Prostate gland (tissue), 2 donors: ENCODE measurements around the gene PDIA4. TPM values are rescaled to one million over a fixed set of nuclear protein-coding genes. Genes with fewer than 3 reads are reported as not detected.

ENCODE experiments used
- DNase-seq: peaks from one replicate; pipeline ENCODE4 v3.0.0-alpha.2; 2019; ENCODE audit warnings: low spot score
- H3K27ac ChIP-seq, 2 donors: fragments of 200-600 bp; sonication (generic); 2 replicates each; pipeline ENCODE4 v1.5.1; 2017 to 2019
- H3K27me3 ChIP-seq: fragments of 200-600 bp; sonication (generic); replicated peaks from 2 replicates; pipeline ENCODE4 v1.5.1; 2019; ENCODE audit not compliant: insufficient read depth
- H3K36me3 ChIP-seq, 2 donors: fragments of 200-600 bp; sonication (generic); 1 replicate in 1 of 2; 2 replicates in 1 of 2; pipeline versions ENCODE4 v1.5.1 to v1.8.1; 2017 to 2019
- H3K4me1 ChIP-seq: fragments of 200-600 bp; sonication (generic); replicated peaks from 2 replicates; pipeline ENCODE4 v1.5.1; 2019
- H3K4me3 ChIP-seq, 2 donors: fragments of 200-600 bp; sonication (generic); 2 replicates each; pipeline ENCODE4 v1.5.1; 2017 to 2019
- H3K9me3 ChIP-seq: fragments of 200-600 bp; sonication (generic); 2 replicates; pipeline ENCODE4 v1.5.1; 2017
- POLR2A ChIP-seq: fragments of 450-650 bp; IDR thresholded peaks from one replicate; pipeline ENCODE4 v1.6.1; 2016; ENCODE audit warnings: antibody characterized with exemption, mild to moderate bottlenecking
- POLR2AphosphoS5 ChIP-seq: sonication (generic); formaldehyde crosslinking; IDR thresholded peaks from one replicate; pipeline ENCODE4 v1.6.1; 2017; ENCODE audit warnings: antibody characterized with exemption
- WGBS: methylation state at CpG from one replicate; pipeline ENCODE4 v1.1.5; 2018; 5-methylcytosine and 5-hydroxymethylcytosine counted together
- intact Hi-C: fragments of 100-400 bp; cut with DNase I; formaldehyde crosslinking; loops from one replicate; pipeline ENCODE4 v1.14.2; 2022
- total RNA-seq, 2 donors: library from RNA; depleted of rRNA; stranded (reverse); fragments of >200 nt; gene quantifications; one replicate each; pipeline ENCODE4 v1.1.0, GENCODE V29; 2016
- TF ChIP-seq, protein P1 (sequence below), 4 experiments: fragments of 200-600 bp in 2 of 4; fragments of 450-650 bp in 2 of 4; sonication (generic) in 2 of 4; IDR thresholded peaks; 1 replicate in 3 of 4; 2 replicates in 1 of 4; pipeline ENCODE4 v1.5.1; 2016 to 2019; ENCODE audit warnings: antibody characterized with exemption in 4 of 4, mild to moderate bottlenecking in 2 of 4, moderate library complexity in 2 of 4

The PDIA4 gene
- total RNA-seq, 2 donors from 2014 or later = 125 to 262 TPM

DNA sequence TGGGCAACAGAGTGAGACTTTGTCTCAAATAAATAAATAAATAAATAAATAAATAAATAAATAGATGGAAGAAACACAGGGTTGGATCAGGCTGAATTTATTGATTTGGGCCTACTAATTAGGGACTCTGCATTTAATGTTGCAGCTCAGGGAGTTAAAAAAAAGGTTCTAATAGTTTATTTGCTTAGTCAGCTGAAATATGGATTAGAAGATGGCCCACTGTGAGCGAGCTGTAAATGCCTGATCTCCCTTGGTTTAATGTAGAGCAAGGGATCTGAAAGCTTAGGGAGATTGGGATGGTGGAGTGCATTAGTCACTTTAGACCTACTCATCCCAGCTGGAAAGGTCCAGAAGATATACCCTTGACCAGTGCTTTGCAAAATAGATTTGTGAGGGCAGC is 25.1 kb upstream of the PDIA4 start:
- TF ChIP-seq POLR2A (no peak), POLR2AphosphoS5 (no peak)
- TF ChIP-seq, protein P1, sequence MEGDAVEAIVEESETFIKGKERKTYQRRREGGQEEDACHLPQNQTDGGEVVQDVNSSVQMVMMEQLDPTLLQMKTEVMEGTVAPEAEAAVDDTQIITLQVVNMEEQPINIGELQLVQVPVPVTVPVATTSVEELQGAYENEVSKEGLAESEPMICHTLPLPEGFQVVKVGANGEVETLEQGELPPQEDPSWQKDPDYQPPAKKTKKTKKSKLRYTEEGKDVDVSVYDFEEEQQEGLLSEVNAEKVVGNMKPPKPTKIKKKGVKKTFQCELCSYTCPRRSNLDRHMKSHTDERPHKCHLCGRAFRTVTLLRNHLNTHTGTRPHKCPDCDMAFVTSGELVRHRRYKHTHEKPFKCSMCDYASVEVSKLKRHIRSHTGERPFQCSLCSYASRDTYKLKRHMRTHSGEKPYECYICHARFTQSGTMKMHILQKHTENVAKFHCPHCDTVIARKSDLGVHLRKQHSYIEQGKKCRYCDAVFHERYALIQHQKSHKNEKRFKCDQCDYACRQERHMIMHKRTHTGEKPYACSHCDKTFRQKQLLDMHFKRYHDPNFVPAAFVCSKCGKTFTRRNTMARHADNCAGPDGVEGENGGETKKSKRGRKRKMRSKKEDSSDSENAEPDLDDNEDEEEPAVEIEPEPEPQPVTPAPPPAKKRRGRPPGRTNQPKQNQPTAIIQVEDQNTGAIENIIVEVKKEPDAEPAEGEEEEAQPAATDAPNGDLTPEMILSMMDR (IDR thresholded peaks at IDR 0.05) = no peak
- H3K27ac ChIP-seq = no peak overlapping the region
- 96% methylated on average over 1 of the region's 1 CpG for WGBS
- no peaks in the 10 kb centered on the region for H3K36me3 ChIP-seq
- H3K9me3 ChIP-seq = no peaks in the 10 kb centered on the region
- H3K27me3 ChIP-seq = no peaks in the 10 kb centered on the region
- H3K4me1 ChIP-seq = no peaks in the 10 kb centered on the region
- intact Hi-C loops = no loop called here
- H3K4me3 ChIP-seq = no peak overlapping the region
- no peak for DNase-seq

DNA sequence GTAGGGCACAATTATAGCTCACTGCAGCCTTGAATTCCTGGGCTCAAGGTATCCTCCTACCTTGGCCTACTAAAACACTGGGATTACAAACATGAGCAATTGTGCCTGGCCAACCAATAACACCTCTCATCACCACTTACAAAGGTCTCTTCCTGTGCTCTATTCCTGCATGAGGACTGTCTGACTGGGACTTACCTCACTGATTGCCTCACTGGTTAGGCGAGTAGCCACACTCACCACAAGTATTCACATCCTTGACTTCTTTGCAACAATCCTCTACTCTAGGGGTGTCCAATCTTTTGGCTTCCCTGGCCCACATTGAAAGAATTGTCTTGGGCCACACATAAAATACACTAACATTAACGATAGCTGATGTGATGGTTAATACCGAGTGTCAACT is 22.6 kb upstream of the PDIA4 start:
- TF ChIP-seq POLR2AphosphoS5 (no peak), POLR2A (no peak)
- TF ChIP-seq, protein P1 (IDR thresholded peaks at IDR 0.05) = no peak
- H3K27me3 ChIP-seq = no peaks in the 10 kb centered on the region
- no peak overlapping the region for H3K4me3 ChIP-seq
- DNase-seq = no peak
- intact Hi-C loops = no loop called here
- H3K27ac ChIP-seq = no peak overlapping the region
- H3K36me3 ChIP-seq = no peaks in the 10 kb centered on the region
- no peaks in the 10 kb centered on the region for H3K4me1 ChIP-seq
- WGBS = 94% methylated on average over 3 of the region's 3 CpGs
- no peaks in the 10 kb centered on the region for H3K9me3 ChIP-seq

DNA sequence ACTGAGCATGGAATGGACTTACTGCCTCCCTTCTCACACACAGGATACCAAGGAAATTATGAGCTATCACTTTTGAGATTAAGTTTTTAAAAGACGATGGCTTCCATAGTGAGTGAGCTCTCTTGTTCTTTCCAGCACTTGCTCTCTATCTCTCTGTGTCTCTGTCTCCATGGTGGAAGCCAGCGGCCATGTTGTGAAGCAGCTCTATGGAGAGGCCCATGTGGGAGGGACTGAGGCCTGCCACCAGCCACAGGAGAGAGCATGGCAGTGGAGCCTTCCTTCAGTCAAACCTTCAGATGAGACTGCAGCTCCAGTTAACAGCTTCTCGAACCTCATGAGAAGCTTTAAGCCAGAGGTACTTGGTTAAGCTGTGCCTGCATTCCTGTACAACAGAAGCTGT is 20.5 kb upstream of the PDIA4 start:
- H3K4me1 ChIP-seq = no peaks in the 10 kb centered on the region
- WGBS = 93% methylated on average over 3 of the region's 3 CpGs
- TF ChIP-seq, protein P1 (IDR thresholded peaks at IDR 0.05) = no peak
- TF ChIP-seq POLR2A (no peak), POLR2AphosphoS5 (no peak)
- DNase-seq = no peak
- H3K27ac ChIP-seq = no peak overlapping the region
- no peaks in the 10 kb centered on the region for H3K9me3 ChIP-seq
- H3K27me3 ChIP-seq = no peaks in the 10 kb centered on the region
- H3K4me3 ChIP-seq = no peak overlapping the region
- H3K36me3 ChIP-seq = no peaks in the 10 kb centered on the region
- intact Hi-C loops = no loop called here

DNA sequence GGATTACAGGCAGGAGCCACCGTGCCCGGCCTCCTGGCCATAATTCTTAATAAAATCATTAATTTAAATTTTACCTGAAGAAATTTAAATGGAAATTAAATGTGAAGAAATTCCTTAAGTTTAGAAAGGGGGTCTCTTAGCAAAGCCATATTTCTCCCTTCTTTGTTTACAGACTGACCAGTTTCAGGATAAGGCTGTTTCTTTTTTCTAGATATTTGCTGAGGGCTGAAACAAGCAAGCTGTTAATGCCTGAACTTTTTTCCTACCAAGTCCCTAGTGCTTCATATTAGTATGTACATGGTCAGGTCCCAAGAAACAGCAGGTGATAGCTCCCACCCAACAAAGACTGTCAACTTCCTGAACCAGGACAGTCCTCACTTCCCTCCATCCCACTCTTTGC is 18.1 kb upstream of the PDIA4 start:
- H3K4me1 ChIP-seq = no peaks in the 10 kb centered on the region
- WGBS = 94% methylated on average over 2 of the region's 2 CpGs
- H3K27me3 ChIP-seq = no peaks in the 10 kb centered on the region
- DNase-seq = no peak
- intact Hi-C loops = no loop called here
- H3K9me3 ChIP-seq = no peaks in the 10 kb centered on the region
- H3K4me3 ChIP-seq = no peak overlapping the region
- H3K36me3 ChIP-seq = no peaks in the 10 kb centered on the region
- H3K27ac ChIP-seq = no peak overlapping the region
- TF ChIP-seq, protein P1 (IDR thresholded peaks at IDR 0.05) = no peak
- no peak for TF ChIP-seq POLR2A
- TF ChIP-seq POLR2AphosphoS5 = no peak

DNA sequence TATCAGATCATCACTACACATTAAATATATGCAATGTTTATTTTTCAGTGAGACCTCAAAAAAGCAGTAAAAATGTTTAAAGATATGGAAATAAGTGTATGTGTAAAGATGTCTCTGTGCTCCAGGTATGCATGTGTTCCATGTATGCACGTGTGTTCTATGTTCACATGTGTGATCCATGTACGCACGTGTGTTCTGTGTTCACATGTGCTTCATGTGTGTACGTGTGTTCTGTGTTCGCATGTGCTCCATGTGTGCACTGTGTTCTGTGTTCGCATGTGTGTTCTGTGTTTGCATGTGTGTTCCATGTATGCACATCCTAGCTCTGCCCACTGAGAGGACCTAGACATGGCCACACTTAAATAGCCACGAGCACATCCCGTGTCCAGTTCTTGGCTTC is 15.6 kb upstream of the PDIA4 start:
- Histone ChIP-seq H3K27me3 (no peaks in the 10 kb centered on the region), H3K4me1 (no peaks in the 10 kb centered on the region), H3K27ac (no peak overlapping the region), H3K9me3 (no peaks in the 10 kb centered on the region), H3K4me3 (no peak overlapping the region), H3K36me3 (no peaks in the 10 kb centered on the region)
- TF ChIP-seq, protein P1 (IDR thresholded peaks at IDR 0.05) = no peak
- TF ChIP-seq POLR2A (no peak), POLR2AphosphoS5 (no peak)
- intact Hi-C loops = no loop called here
- WGBS = 93% methylated on average over 8 of the region's 8 CpGs
- DNase-seq = no peak
